Gastroesophageal sphincter (tissue), 3 donors: ENCODE measurements around the gene TENT4A.

Experiments used
- EP300 ChIP-seq: sonication (generic); formaldehyde crosslinking; IDR thresholded peaks from one replicate; pipeline ENCODE4 v1.6.1; 2017; ENCODE audit warnings: antibody characterized with exemption, mild to moderate bottlenecking
- POLR2A ChIP-seq, 2 donors: fragments of 450-650 bp; IDR thresholded peaks; one replicate each; pipeline ENCODE4 v1.6.1; 2017; ENCODE audit warnings: antibody characterized with exemption in 2 of 2, mild to moderate bottlenecking in 2 of 2, moderate library complexity in 1 of 2
- POLR2AphosphoS5 ChIP-seq: sonication (generic); formaldehyde crosslinking; IDR thresholded peaks from one replicate; pipeline ENCODE4 v1.6.1; 2017; ENCODE audit warnings: antibody characterized with exemption
- TF ChIP-seq, protein P1 (sequence below), 4 experiments: fragments of 200-600 bp in 2 of 4; fragments of 450-650 bp in 2 of 4; sonication (generic) in 1 of 4; IDR thresholded peaks; one replicate each; pipeline ENCODE4 v1.5.1; 2017 to 2019; ENCODE audit warnings: antibody characterized with exemption in 4 of 4, mild to moderate bottlenecking in 2 of 4, moderate library complexity in 2 of 4

DNA sequence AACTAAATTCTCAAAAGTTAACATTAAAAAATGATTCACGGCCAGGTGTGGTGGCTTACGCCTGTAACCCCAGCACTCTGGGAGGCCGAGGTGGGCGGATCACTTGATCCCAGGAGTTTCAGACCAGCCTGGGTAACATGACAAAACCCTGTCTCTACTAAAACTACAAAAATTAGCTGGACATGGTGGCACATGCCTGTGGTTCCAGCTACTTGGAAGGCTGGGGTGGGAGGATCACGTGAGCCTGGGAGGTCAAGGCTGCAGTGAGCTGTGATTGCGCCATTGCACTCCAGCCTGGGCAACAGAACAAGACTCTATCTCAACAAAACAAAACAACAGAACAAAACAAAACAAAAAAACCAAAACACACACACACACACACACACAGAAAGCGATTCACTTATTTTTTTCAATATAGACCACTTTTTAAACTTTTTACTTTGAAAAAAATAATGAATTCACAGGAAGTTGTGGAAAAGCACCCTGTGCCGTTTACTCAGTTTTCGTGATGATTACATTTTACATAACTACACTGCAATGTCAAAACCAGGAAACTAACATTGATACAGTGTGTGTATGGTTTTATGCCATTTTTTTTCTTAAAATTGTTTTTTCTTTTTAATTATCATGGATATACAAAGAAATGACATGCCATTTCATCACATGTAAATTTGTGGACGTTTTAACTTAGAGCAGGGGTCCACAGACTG, 73.7 kb downstream of the TENT4A start:
- TF ChIP-seq, protein P1, sequence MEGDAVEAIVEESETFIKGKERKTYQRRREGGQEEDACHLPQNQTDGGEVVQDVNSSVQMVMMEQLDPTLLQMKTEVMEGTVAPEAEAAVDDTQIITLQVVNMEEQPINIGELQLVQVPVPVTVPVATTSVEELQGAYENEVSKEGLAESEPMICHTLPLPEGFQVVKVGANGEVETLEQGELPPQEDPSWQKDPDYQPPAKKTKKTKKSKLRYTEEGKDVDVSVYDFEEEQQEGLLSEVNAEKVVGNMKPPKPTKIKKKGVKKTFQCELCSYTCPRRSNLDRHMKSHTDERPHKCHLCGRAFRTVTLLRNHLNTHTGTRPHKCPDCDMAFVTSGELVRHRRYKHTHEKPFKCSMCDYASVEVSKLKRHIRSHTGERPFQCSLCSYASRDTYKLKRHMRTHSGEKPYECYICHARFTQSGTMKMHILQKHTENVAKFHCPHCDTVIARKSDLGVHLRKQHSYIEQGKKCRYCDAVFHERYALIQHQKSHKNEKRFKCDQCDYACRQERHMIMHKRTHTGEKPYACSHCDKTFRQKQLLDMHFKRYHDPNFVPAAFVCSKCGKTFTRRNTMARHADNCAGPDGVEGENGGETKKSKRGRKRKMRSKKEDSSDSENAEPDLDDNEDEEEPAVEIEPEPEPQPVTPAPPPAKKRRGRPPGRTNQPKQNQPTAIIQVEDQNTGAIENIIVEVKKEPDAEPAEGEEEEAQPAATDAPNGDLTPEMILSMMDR (IDR thresholded peaks at IDR 0.05) = no peak
- TF ChIP-seq POLR2A (IDR thresholded peaks at IDR 0.05) = no peak
- no peak for TF ChIP-seq POLR2AphosphoS5
- no peak for TF ChIP-seq EP300
